Activated naive CD4-positive, alpha-beta T cell treated with anti-CD3 and anti-CD28 coated beads for 36 hours (primary cell): Measurements from ENCODE around the gene TTN. TPM values are rescaled to one million over a fixed set of nuclear protein-coding genes. Genes with fewer than 3 reads are reported as not detected.
A peak's percentile ranks its signal among the peaks of the same experiment; 100 is the strongest.

ENCODE experiments used
- CTCF ChIA-PET: fragments of 350-600 bp; sonication (Branson Sonifier 250); formaldehyde crosslinking; loops from one replicate; lab custom pipeline; 2021; ENCODE audit warnings: antibody characterized with exemption; lab: Charles Lee
- DNase-seq: peaks from one replicate; pipeline ENCODE4 v3.0.0-alpha.2; 2020
- H3K27ac Mint-ChIP-seq: one replicate; pipeline ENCODE4 v1.8.0; 2021; ENCODE audit warnings: mild to moderate bottlenecking, mixed read lengths
- H3K27me3 Mint-ChIP-seq: one replicate; pipeline ENCODE4 v1.8.0; 2021; ENCODE audit warnings: low read depth, mixed read lengths
- H3K36me3 Mint-ChIP-seq: one replicate; pipeline ENCODE4 v1.8.0; 2021; ENCODE audit warnings: low read depth, mixed read lengths
- H3K4me1 Mint-ChIP-seq: one replicate; pipeline ENCODE4 v1.8.0; 2021; ENCODE audit warnings: low read depth, mixed read lengths
- H3K4me3 Mint-ChIP-seq: one replicate; pipeline ENCODE4 v1.8.0; 2021; ENCODE audit warnings: mild to moderate bottlenecking, moderate library complexity, mixed read lengths
- H3K9me3 Mint-ChIP-seq: one replicate; pipeline ENCODE4 v1.8.0; 2021; ENCODE audit warnings: mixed read lengths
- intact Hi-C: fragments of 100-400 bp; cut with micrococcal nuclease; formaldehyde crosslinking; loops from one replicate; pipeline ENCODE4 v1.15.1; 2023
- total RNA-seq, 2 experiments: library from RNA; stranded (reverse); gene quantifications; one replicate each; pipeline ENCODE4 v1.2.3, GENCODE V29; 2021

The TTN gene
- total RNA-seq, 2 experiments from 2014 or later, result 0.91 TPM

DNA sequence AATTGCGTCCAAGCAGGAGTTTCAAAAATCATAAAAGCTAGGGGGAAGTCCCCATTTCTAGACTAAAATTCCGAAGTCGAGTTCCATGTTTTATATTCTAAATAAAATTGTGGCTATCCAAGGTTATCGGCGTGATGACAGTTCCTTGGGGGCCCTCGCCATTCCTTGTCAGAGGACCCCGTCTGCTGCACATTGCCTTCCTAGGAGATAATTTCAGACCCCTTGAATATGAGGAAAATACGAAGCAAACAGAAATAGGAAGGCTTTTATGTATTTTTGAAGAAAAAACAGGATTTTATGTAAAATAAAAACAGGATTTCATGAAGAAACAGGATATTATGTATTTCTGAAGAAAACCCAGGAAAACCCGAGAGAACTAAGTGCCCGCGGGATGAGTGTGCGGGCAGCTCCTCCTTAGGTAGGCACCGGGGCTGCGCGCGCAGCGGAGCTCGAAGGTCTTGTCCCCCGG lies 327.4 kb downstream of the TTN start:
- no peaks in the 10 kb centered on the region for H3K27me3 Mint-ChIP-seq
- peaks cover 5% of the 10 kb centered on the region for H3K36me3 Mint-ChIP-seq
- no peak for DNase-seq
- no peaks in the 10 kb centered on the region for H3K9me3 Mint-ChIP-seq
- peak overlapping the region; percentile 96 for H3K4me3 Mint-ChIP-seq
- CTCF ChIA-PET, result interaction anchor here (0.8 to 1.4 kb wide), 2 partner anchors 13 to 43 kb away, joined by 3 read pairs; no protein-coding TSS in a partner anchor
- intact Hi-C loops, result loop anchor here (1.0 to 10.0 kb wide), 7 partner anchors 44 to 1525 kb away; partner anchors contain the start of gene CWC22
- no peak overlapping the region for H3K27ac Mint-ChIP-seq
- peaks cover 46% of the 10 kb centered on the region for H3K4me1 Mint-ChIP-seq

DNA sequence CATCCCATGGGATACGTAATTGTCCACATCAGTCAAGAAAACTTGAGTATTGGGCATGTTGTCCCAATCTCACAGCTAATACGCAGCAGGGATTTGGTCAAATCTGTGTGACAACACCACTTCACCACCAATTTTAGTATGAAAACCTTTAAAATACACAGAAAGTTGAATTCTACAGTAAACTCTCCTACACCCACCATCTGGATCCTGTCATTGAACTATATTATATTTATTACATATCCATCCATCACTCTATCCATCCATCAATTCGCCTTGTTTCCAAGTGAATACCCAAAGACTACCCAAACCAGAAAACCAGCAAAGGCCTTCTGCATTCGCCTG lies 328.0 kb downstream of the TTN start:
- CTCF ChIA-PET, result interaction anchor here (1.4 kb wide), 1 partner anchor 44 kb away, joined by 3 read pairs; no protein-coding TSS in a partner anchor
- peak overlapping the region; percentile 96 for H3K4me3 Mint-ChIP-seq
- no peaks in the 10 kb centered on the region for H3K9me3 Mint-ChIP-seq
- no peaks in the 10 kb centered on the region for H3K27me3 Mint-ChIP-seq
- H3K27ac Mint-ChIP-seq, result peak overlapping the region; percentile 95
- H3K4me1 Mint-ChIP-seq, result peaks cover 41% of the 10 kb centered on the region
- H3K36me3 Mint-ChIP-seq, result peaks cover 5% of the 10 kb centered on the region
- intact Hi-C loops, result loop anchor here (1.0 to 10.0 kb wide), 7 partner anchors 44 to 1526 kb away; partner anchors contain the start of gene CWC22
- DNase-seq, result no peak

DNA sequence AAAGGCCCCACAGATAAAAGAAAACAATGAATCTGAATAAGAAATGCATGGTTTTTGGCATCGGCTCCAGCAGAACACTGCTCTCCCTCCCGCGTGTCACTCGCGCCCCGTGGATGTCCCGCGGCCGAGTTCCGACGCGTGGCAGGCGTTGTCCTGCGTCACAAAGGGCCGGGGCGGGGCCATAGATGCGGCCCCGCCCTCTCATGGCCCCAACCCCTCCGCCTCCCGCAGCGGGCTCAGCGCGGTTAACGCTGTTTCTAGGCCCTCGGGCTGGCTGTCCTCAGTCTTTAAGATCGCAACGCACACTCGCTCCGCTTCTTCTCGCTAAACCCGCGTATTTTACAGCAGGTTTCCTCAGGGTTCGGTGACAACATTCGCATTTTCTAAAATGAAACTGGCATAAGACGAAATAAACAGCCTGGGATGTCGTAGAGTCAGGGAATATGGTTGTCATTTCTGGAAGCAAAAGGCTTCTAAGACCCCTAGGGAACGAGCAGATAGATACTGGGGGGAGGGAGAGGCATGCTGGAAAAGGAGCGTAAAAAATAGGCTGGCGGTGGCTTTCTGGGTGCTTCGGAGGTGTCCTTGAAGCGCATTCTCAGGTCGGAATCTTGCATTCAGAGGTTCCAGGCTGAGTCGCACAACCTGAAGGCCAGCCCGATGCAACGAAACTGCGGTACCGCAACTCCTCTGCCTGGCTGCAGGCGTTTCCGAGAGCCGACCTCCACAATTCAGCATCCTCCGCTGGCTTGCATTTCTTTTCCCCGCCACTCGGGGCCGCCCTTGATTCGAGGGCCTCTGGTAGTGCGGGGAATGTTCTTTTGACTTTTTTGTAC lies 328.6 kb downstream of the TTN start, which contains the start of gene FKBP7:
FKBP7 (minus strand) TSS at position 162 of the 836 bp plus-strand sequence; CDS start at position 61, 101 bp downstream.
- intact Hi-C loops, result loop anchor here (1.0 to 10.0 kb wide), 11 partner anchors 28 to 1526 kb away; partner anchors contain the start of gene CWC22
- peak; percentile 81 for DNase-seq
- H3K27ac Mint-ChIP-seq, result peak within 1 kb of the TSS; percentile 95
- CTCF ChIA-PET, result no interaction called here
- H3K27me3 Mint-ChIP-seq, result no peaks in the 10 kb centered on the region
- H3K9me3 Mint-ChIP-seq, result no peaks in the 10 kb centered on the region
- H3K4me3 Mint-ChIP-seq, result peak within 1 kb of the TSS; percentile 96
- H3K36me3 Mint-ChIP-seq, result peaks cover 5% of the 10 kb centered on the region
- H3K4me1 Mint-ChIP-seq, result peaks cover 41% of the 10 kb centered on the region

GRCh38 chr2:178478130-178478438 lies 329.1 kb downstream of the TTN start:
- Mint-ChIP-seq H3K4me3 (peak overlapping the region; percentile 96), H3K4me1 (peaks cover 41% of the 10 kb centered on the region), H3K36me3 (peaks cover 5% of the 10 kb centered on the region), H3K9me3 (no peaks in the 10 kb centered on the region), H3K27me3 (no peaks in the 10 kb centered on the region), H3K27ac (peak overlapping the region; percentile 95)
- DNase-seq, result peak; percentile 31
- intact Hi-C loops, result loop anchor here (1.0 to 10.0 kb wide), 10 partner anchors 28 to 1527 kb away; partner anchors contain the start of gene CWC22
- CTCF ChIA-PET, result no interaction called here

DNA sequence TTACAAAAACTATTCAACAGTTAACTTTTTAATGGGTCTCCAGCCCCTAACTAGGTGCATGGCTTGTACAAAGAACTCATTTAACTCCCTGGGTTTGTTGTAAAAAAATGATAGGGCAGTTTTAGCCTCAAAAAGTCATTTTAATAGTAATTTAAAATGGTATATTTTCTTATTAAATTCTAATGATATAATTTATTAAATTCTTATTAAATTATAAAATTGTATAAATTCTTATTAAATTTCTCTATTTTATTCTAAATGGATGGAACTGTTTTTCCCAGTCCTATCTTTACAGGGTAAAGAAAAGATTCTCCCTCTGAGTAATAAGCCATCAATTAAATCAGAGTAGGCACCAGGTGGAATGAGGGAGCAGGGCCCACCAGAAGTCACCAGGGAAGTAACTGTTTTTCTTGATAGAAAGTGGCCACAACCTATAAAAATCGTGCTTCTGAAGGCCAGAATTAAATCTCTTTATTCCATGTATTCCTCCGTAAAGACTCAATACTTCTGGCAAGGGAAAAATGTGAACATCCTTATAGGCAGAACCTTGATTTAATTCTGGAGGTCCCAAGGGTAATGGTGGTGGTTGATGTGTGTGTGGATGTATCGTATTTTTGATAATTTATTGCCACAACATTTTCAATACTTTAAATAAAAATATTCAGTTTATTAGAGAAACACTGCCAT lies 329.6 kb downstream of the TTN start:
- peak overlapping the region; percentile 96 for H3K4me3 Mint-ChIP-seq
- intact Hi-C loops, result loop anchor here (1.0 to 10.0 kb wide), 10 partner anchors 27 to 1527 kb away; partner anchors contain the start of gene CWC22
- H3K27ac Mint-ChIP-seq, result no peak overlapping the region
- H3K4me1 Mint-ChIP-seq, result peaks cover 36% of the 10 kb centered on the region
- no peaks in the 10 kb centered on the region for H3K27me3 Mint-ChIP-seq
- DNase-seq, result no peak
- CTCF ChIA-PET, result no interaction called here
- H3K9me3 Mint-ChIP-seq, result no peaks in the 10 kb centered on the region
- H3K36me3 Mint-ChIP-seq, result peaks cover 5% of the 10 kb centered on the region

- DNase-seq, result no peak
- Mint-ChIP-seq H3K27me3 (no peaks in the 10 kb centered on the region), H3K4me1 (peaks cover 25% of the 10 kb centered on the region), H3K27ac (no peak overlapping the region), H3K36me3 (peaks cover 5% of the 10 kb centered on the region), H3K4me3 (no peak overlapping the region), H3K9me3 (no peaks in the 10 kb centered on the region)
- CTCF ChIA-PET, result interaction anchor here (0.8 kb wide), 1 partner anchor 13 kb away, joined by 3 read pairs; no protein-coding TSS in a partner anchor
- intact Hi-C loops, result loop anchor here (10.0 kb wide), 1 partner anchor 1528 kb away; the partner anchor contains the start of gene CWC22
These were observed 330.7 kb downstream of the TTN start for GRCh38 chr2:178476477-178476876.

Other genes starting within 250 kb of the TTN start
- 1 to 10 TPM; 2.6 to 4.6 TPM for gene CCDC141, start 242.7 kb upstream of the TTN start, total RNA-seq